Measurements from ENCODE around the gene SND1.

Gene SND1

GRCh38 chr7:127736511-127736910 lies 84.5 kb downstream of the SND1 start:
- Histone ChIP-seq H3K36me3 (ENCODE audit: insufficient read depth, low read length) (peaks cover 42% of the 10 kb centered on the region), H3K4me3 (ENCODE audit: low read length) (no peak overlapping the region), H3K4me2 (ENCODE audit: low read length) (no peak overlapping the region), H3K4me1 (ENCODE audit: control insufficient read depth, insufficient read depth, low read length) (no peaks in the 10 kb centered on the region), H3K27me3 (ENCODE audit: control insufficient read depth, insufficient read depth, low read length) (no peaks in the 10 kb centered on the region), H3K9ac (ENCODE audit: low read depth, low read length) (no peak overlapping the region), H3K9me3 (replicated peaks; ENCODE audit: low read length) (no peaks in the 10 kb centered on the region)

DNA sequence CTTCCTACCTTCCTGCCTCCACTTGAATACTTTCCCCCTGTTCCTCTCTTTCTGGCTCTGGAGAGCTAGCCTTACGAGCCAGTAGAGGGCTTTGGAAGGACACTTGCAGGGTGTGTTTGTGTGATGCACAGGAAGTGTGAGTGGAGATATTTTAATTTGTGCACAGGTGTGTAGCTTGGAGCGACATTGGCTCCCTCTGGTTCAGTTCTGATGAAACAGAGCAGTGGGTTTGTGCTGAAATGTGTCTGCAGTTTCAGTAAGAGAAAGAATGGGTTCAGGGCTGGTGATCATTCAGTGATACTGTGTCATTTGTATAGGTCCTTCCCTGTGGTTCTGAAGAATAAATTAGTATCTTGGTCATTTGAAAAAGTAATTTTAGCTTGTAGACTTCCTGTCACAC lies 86.9 kb downstream of the SND1 start:
- H3K9me3 ChIP-seq (replicated peaks; ENCODE audit: low read length), result no peaks in the 10 kb centered on the region
- H3K27me3 ChIP-seq (ENCODE audit: control insufficient read depth, insufficient read depth, low read length), result no peaks in the 10 kb centered on the region
- H3K36me3 ChIP-seq (ENCODE audit: insufficient read depth, low read length), result peaks cover 21% of the 10 kb centered on the region
- H3K4me1 ChIP-seq (ENCODE audit: control insufficient read depth, insufficient read depth, low read length), result no peaks in the 10 kb centered on the region
- H3K9ac ChIP-seq (ENCODE audit: low read depth, low read length), result no peak overlapping the region
- no peak overlapping the region for H3K4me3 ChIP-seq (ENCODE audit: low read length)
- no peak overlapping the region for H3K4me2 ChIP-seq (ENCODE audit: low read length)

- Histone ChIP-seq H3K9ac (ENCODE audit: low read depth, low read length) (no peak overlapping the region), H3K36me3 (ENCODE audit: insufficient read depth, low read length) (peaks cover 13% of the 10 kb centered on the region), H3K4me2 (ENCODE audit: low read length) (no peak overlapping the region), H3K9me3 (replicated peaks; ENCODE audit: low read length) (no peaks in the 10 kb centered on the region), H3K4me3 (ENCODE audit: low read length) (no peak overlapping the region), H3K4me1 (ENCODE audit: control insufficient read depth, insufficient read depth, low read length) (no peaks in the 10 kb centered on the region), H3K27me3 (ENCODE audit: control insufficient read depth, insufficient read depth, low read length) (no peaks in the 10 kb centered on the region)
Measured at GRCh38 chr7:127741764-127742375, 89.9 kb downstream of the SND1 start.

DNA sequence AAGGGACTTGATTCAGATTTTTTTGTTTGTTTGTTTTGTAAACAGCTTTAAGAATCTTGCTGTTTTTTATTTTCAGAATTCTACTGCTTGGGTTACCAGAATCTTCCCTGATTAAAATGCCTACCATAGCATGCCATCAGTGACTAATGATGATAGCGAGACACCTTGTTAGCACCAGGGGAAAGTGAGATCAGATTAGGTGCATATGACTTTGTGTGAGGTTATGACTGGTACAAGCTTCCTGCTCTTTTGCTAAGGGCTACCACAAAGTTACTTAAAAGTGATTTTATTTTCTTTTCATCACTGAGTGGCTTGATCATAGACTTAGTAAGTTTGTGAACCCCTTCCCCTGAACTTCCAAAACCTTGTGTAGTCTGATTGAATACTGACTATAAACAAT lies 93.5 kb downstream of the SND1 start:
- Histone ChIP-seq H3K9me3 (replicated peaks; ENCODE audit: low read length) (no peaks in the 10 kb centered on the region), H3K4me3 (ENCODE audit: low read length) (no peak overlapping the region), H3K4me1 (ENCODE audit: control insufficient read depth, insufficient read depth, low read length) (no peaks in the 10 kb centered on the region)

DNA sequence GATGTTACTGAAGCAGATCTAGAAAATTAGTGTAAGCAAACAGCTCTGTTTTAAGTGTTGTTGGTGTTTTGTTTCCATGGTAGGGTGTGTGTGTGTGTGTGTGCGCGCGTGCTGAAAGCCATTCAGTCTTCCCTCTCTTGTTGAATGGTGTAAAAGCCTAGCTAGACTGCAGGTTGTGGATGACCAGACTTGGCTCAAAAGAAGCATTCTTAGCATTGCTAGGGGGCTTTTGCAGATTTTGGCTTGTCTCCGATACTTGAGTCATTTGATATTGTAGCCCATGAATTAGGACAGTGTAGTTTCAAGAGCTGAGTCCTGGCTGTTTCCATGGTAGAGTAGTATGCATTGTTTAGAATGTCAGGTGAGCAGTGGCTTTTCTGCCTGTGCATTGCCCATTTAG lies 99.1 kb downstream of the SND1 start:
- Histone ChIP-seq H3K36me3 (ENCODE audit: insufficient read depth, low read length) (no peaks in the 10 kb centered on the region), H3K4me3 (ENCODE audit: low read length) (no peak overlapping the region), H3K9me3 (replicated peaks; ENCODE audit: low read length) (no peaks in the 10 kb centered on the region), H3K4me2 (ENCODE audit: low read length) (peak overlapping the region; percentile 40), H3K27me3 (ENCODE audit: control insufficient read depth, insufficient read depth, low read length) (no peaks in the 10 kb centered on the region), H3K9ac (ENCODE audit: low read depth, low read length) (no peak overlapping the region), H3K4me1 (ENCODE audit: control insufficient read depth, insufficient read depth, low read length) (peaks cover 15% of the 10 kb centered on the region)

More for the DNA sequence above, 93.5 kb downstream of the SND1 start:
- Histone ChIP-seq H3K27me3 (ENCODE audit: control insufficient read depth, insufficient read depth, low read length) (no peaks in the 10 kb centered on the region), H3K36me3 (ENCODE audit: insufficient read depth, low read length) (no peaks in the 10 kb centered on the region), H3K4me2 (ENCODE audit: low read length) (no peak overlapping the region), H3K9ac (ENCODE audit: low read depth, low read length) (no peak overlapping the region)

DNA sequence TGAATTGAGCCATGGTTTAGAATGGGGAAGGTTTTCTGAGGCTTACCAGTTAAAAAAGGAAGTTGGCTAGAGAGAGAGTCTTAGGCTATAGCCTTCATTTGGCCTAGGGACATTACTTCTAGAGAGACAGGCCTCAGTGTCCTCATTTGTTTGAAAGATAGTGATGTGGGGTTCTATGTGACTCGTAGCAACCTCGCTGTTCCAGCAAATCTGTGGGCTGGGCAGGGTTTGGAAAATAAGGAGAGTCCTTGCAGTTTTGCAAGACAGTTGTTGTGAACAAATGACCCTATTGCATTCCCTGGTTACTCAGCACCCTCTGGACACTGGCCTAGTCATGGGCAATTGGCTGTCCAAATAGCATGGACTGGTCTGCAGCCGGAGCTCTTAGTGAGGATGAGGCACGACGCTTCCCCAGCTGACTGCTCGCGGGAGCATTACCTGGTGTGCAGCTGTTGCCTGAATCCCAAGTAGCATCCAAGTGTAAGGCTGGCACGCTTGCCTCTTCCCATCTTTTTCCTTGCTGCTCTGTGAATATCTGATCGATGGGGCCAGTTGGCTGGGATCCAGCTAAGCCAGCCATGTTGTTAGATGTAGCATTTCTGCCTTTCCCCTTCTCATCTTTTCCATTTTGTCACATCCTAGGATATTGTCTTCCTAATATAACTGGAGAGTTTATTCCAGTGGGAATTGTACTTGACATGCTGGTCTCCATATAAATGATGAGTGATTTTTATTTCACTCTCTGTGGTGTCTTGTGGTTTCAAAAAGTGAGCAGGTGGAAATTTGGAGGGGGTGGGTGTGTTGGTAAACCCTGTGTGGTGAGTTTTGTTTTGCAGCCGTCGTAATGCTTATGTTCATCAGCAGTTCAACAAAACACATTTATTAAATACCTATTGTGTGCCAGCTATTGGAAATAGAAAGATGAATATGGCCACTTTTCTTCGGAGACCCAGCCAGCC lies 99.8 kb downstream of the SND1 start:
- no peak overlapping the region for H3K4me3 ChIP-seq (ENCODE audit: low read length)
- peaks cover 15% of the 10 kb centered on the region for H3K4me1 ChIP-seq (ENCODE audit: control insufficient read depth, insufficient read depth, low read length)
- no peaks in the 10 kb centered on the region for H3K36me3 ChIP-seq (ENCODE audit: insufficient read depth, low read length)
- H3K27me3 ChIP-seq (ENCODE audit: control insufficient read depth, insufficient read depth, low read length), result no peaks in the 10 kb centered on the region
- no peaks in the 10 kb centered on the region for H3K9me3 ChIP-seq (replicated peaks; ENCODE audit: low read length)
- peak overlapping the region; percentile 40 for H3K4me2 ChIP-seq (ENCODE audit: low read length)
- no peak overlapping the region for H3K9ac ChIP-seq (ENCODE audit: low read depth, low read length)

GRCh38 chr7:127752829-127753228 lies 100.8 kb downstream of the SND1 start:
- peaks cover 15% of the 10 kb centered on the region for H3K4me1 ChIP-seq (ENCODE audit: control insufficient read depth, insufficient read depth, low read length)
- H3K36me3 ChIP-seq (ENCODE audit: insufficient read depth, low read length), result no peaks in the 10 kb centered on the region
- H3K9ac ChIP-seq (ENCODE audit: low read depth, low read length), result no peak overlapping the region
- H3K9me3 ChIP-seq (replicated peaks; ENCODE audit: low read length), result no peaks in the 10 kb centered on the region
- H3K4me3 ChIP-seq (ENCODE audit: low read length), result no peak overlapping the region
- H3K4me2 ChIP-seq (ENCODE audit: low read length), result no peak overlapping the region
- H3K27me3 ChIP-seq (ENCODE audit: control insufficient read depth, insufficient read depth, low read length), result no peaks in the 10 kb centered on the region

GRCh38 chr7:127754457-127754856 lies 102.5 kb downstream of the SND1 start:
- peaks cover 15% of the 10 kb centered on the region for H3K4me1 ChIP-seq (ENCODE audit: control insufficient read depth, insufficient read depth, low read length)
- no peak overlapping the region for H3K4me2 ChIP-seq (ENCODE audit: low read length)
- H3K27me3 ChIP-seq (ENCODE audit: control insufficient read depth, insufficient read depth, low read length), result no peaks in the 10 kb centered on the region
- H3K9ac ChIP-seq (ENCODE audit: low read depth, low read length), result no peak overlapping the region
- no peak overlapping the region for H3K4me3 ChIP-seq (ENCODE audit: low read length)
- no peaks in the 10 kb centered on the region for H3K36me3 ChIP-seq (ENCODE audit: insufficient read depth, low read length)
- no peaks in the 10 kb centered on the region for H3K9me3 ChIP-seq (replicated peaks; ENCODE audit: low read length)

DNA sequence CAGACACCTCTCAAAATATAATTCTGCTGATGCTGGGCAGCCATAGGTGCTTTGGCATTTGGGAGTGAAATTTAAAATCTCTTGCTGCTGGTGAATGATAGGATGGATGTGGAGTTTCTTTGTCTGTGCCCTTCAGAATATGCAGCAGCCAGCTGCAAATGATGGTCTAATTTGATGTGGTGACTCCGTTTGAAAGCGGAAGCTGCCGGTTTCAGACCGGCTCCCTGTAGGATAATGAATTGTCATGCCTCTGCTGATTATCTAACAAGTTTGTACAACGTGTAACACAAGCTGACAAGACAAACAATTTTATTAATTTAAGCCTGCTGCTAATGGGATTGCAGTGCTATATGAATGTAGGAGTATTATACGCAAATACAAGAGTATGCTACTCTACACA lies 103.5 kb downstream of the SND1 start:
- no peaks in the 10 kb centered on the region for H3K9me3 ChIP-seq (replicated peaks; ENCODE audit: low read length)
- H3K4me1 ChIP-seq (ENCODE audit: control insufficient read depth, insufficient read depth, low read length), result peaks cover 15% of the 10 kb centered on the region
- H3K36me3 ChIP-seq (ENCODE audit: insufficient read depth, low read length), result peaks cover 1% of the 10 kb centered on the region
- H3K27me3 ChIP-seq (ENCODE audit: control insufficient read depth, insufficient read depth, low read length), result no peaks in the 10 kb centered on the region
- H3K9ac ChIP-seq (ENCODE audit: low read depth, low read length), result no peak overlapping the region
- no peak overlapping the region for H3K4me3 ChIP-seq (ENCODE audit: low read length)
- no peak overlapping the region for H3K4me2 ChIP-seq (ENCODE audit: low read length)

- Histone ChIP-seq H3K36me3 (ENCODE audit: insufficient read depth, low read length) (peaks cover 4% of the 10 kb centered on the region), H3K4me2 (ENCODE audit: low read length) (no peak overlapping the region), H3K4me3 (ENCODE audit: low read length) (no peak overlapping the region), H3K9me3 (replicated peaks; ENCODE audit: low read length) (no peaks in the 10 kb centered on the region), H3K27me3 (ENCODE audit: control insufficient read depth, insufficient read depth, low read length) (no peaks in the 10 kb centered on the region), H3K9ac (ENCODE audit: low read depth, low read length) (no peak overlapping the region), H3K4me1 (ENCODE audit: control insufficient read depth, insufficient read depth, low read length) (peaks cover 11% of the 10 kb centered on the region)
Measured at GRCh38 chr7:127755965-127756364, 104.0 kb downstream of the SND1 start.

DNA sequence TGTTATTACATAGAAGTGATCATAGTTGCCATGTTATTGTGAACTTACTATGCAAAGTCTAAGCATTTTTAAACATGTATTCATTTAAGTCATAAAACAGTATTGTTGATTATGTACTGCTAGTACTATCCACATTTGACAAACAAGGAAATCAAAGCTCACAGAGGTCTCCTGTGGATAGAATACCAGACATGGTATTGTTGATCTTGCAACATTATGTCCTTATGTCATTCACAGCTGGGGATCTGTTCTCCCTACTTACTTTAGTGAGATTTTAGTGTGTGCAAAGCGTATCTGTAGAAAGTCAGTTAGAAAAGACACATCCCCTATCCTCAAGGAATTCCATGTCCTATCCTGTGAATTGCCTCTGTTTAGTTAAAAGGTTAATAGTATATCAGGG lies 106.1 kb downstream of the SND1 start:
- H3K4me1 ChIP-seq (ENCODE audit: control insufficient read depth, insufficient read depth, low read length), result no peaks in the 10 kb centered on the region
- no peaks in the 10 kb centered on the region for H3K27me3 ChIP-seq (ENCODE audit: control insufficient read depth, insufficient read depth, low read length)
- no peak overlapping the region for H3K4me2 ChIP-seq (ENCODE audit: low read length)
- H3K9ac ChIP-seq (ENCODE audit: low read depth, low read length), result no peak overlapping the region
- no peak overlapping the region for H3K4me3 ChIP-seq (ENCODE audit: low read length)
- peaks cover 4% of the 10 kb centered on the region for H3K36me3 ChIP-seq (ENCODE audit: insufficient read depth, low read length)
- no peaks in the 10 kb centered on the region for H3K9me3 ChIP-seq (replicated peaks; ENCODE audit: low read length)
